Upper lobe of right lung (tissue), 1 donor: Measurements from ENCODE around the gene GRHL1. TPM values are rescaled to one million over a fixed set of nuclear protein-coding genes. Genes with fewer than 3 reads are reported as not detected.

ENCODE experiments used
- ATAC-seq: fragments of 200-7000 bp; cut with Tn5 transposase; one replicate; pipeline ENCODE4 v1.9.1; 2020; ENCODE audit warnings: mild to moderate bottlenecking, moderate library complexity
- DNase-seq: peaks from one replicate; pipeline ENCODE4 v3.0.0-alpha.2; 2020
- H3K27ac ChIP-seq: fragments of 200-600 bp; one replicate; pipeline ENCODE4 v1.8.0; 2022
- H3K27me3 ChIP-seq: fragments of 200-600 bp; one replicate; pipeline ENCODE4 v1.8.0; 2022; ENCODE audit warnings: mild to moderate bottlenecking
- H3K36me3 ChIP-seq: fragments of 200-600 bp; one replicate; pipeline ENCODE4 v1.8.0; 2022
- H3K4me1 ChIP-seq: fragments of 200-600 bp; one replicate; pipeline ENCODE4 v1.8.0; 2022
- H3K4me3 ChIP-seq: fragments of 200-600 bp; one replicate; pipeline ENCODE4 v1.8.0; 2022; ENCODE audit warnings: mild to moderate bottlenecking
- H3K9me3 ChIP-seq: fragments of 200-600 bp; one replicate; pipeline ENCODE4 v1.8.0; 2022
- CTCF ChIP-seq: fragments of 200-600 bp; IDR thresholded peaks from one replicate; pipeline ENCODE4 v1.8.0; 2022; ENCODE audit warnings: antibody characterized with exemption
- intact Hi-C: fragments of 100-400 bp; cut with DNase I; formaldehyde crosslinking; loops from one replicate; pipeline ENCODE4 v1.11.0; 2022
- total RNA-seq: library from RNA; stranded (reverse); fragmentation: NEBNext Ultra II Directional; extraction: Animal tissue kit (Norgen Biotek cat#: 25700); gene quantifications from one replicate; pipeline ENCODE4 v1.2.1, GENCODE V29; 2021
- donor health status: DM: no; HTN: yes; CAD: no; lungs with severe emphysema.

GRHL1 gene
- total RNA-seq, 1 donor from 2014 or later, result 2.7 TPM

- no peak for ATAC-seq
- DNase-seq, result no peak
- intact Hi-C loops, result no loop called here
- no peak for TF ChIP-seq CTCF
- H3K4me3 ChIP-seq, result no peak overlapping the region
- H3K4me1 ChIP-seq, result peaks cover 22% of the 10 kb centered on the region
- no peak overlapping the region for H3K27ac ChIP-seq
- H3K27me3 ChIP-seq, result no peaks in the 10 kb centered on the region
- no peaks in the 10 kb centered on the region for H3K9me3 ChIP-seq
- no peaks in the 10 kb centered on the region for H3K36me3 ChIP-seq
Measured at GRCh38 chr2:10026940-10027569, 75.6 kb downstream of the GRHL1 start.

- no peak for ATAC-seq
- no peak for DNase-seq
- TF ChIP-seq CTCF, result no peak
- Histone ChIP-seq H3K27me3 (no peaks in the 10 kb centered on the region), H3K27ac (peak overlapping the region; percentile 80), H3K4me1 (peaks cover 22% of the 10 kb centered on the region), H3K36me3 (no peaks in the 10 kb centered on the region), H3K4me3 (no peak overlapping the region), H3K9me3 (no peaks in the 10 kb centered on the region)
- intact Hi-C loops, result no loop called here
Measured at GRCh38 chr2:10027660-10028330, 76.3 kb downstream of the GRHL1 start.

- intact Hi-C loops, result no loop called here
- ATAC-seq, result peak; percentile 19
- Histone ChIP-seq H3K4me1 (peaks cover 22% of the 10 kb centered on the region), H3K27me3 (no peaks in the 10 kb centered on the region), H3K4me3 (no peak overlapping the region), H3K36me3 (no peaks in the 10 kb centered on the region), H3K27ac (peak overlapping the region; percentile 80), H3K9me3 (no peaks in the 10 kb centered on the region)
- no peak for DNase-seq
- TF ChIP-seq CTCF, result no peak
Measured at GRCh38 chr2:10028407-10028987, 77.0 kb downstream of the GRHL1 start.

GRCh38 chr2:10028988-10029874 lies 77.7 kb downstream of the GRHL1 start:
- H3K36me3 ChIP-seq, result no peaks in the 10 kb centered on the region
- H3K27ac ChIP-seq, result peak overlapping the region; percentile 80
- DNase-seq (peak; percentile 89), ATAC-seq (peak; percentile 95)
- peaks cover 22% of the 10 kb centered on the region for H3K4me1 ChIP-seq
- peak overlapping the region; percentile 17 for H3K4me3 ChIP-seq
- intact Hi-C loops, result no loop called here
- H3K9me3 ChIP-seq, result no peaks in the 10 kb centered on the region
- H3K27me3 ChIP-seq, result no peaks in the 10 kb centered on the region
- TF ChIP-seq CTCF, result no peak

GRCh38 chr2:10029875-10030223 lies 78.4 kb downstream of the GRHL1 start:
- no peaks in the 10 kb centered on the region for H3K27me3 ChIP-seq
- TF ChIP-seq CTCF, result no peak
- H3K4me1 ChIP-seq, result peaks cover 25% of the 10 kb centered on the region
- peak overlapping the region; percentile 80 for H3K27ac ChIP-seq
- no peaks in the 10 kb centered on the region for H3K9me3 ChIP-seq
- peak overlapping the region; percentile 17 for H3K4me3 ChIP-seq
- H3K36me3 ChIP-seq, result no peaks in the 10 kb centered on the region
- no peak for DNase-seq
- no peak for ATAC-seq
- intact Hi-C loops, result no loop called here
